GM12874 (cell line): ENCODE measurements around the gene KLK7.
A peak's percentile ranks its signal among the peaks of the same experiment; 100 is the strongest.

ENCODE experiments used
- TF ChIP-seq, protein P1 (sequence below): IDR thresholded peaks from 2 replicates; pipeline ENCODE4 v1.5.1; 2011; ENCODE audit warnings: low read depth, mild to moderate bottlenecking, control low read depth, low read length, moderate library complexity; ENCODE audit not compliant: insufficient read depth

KLK7 gene

DNA sequence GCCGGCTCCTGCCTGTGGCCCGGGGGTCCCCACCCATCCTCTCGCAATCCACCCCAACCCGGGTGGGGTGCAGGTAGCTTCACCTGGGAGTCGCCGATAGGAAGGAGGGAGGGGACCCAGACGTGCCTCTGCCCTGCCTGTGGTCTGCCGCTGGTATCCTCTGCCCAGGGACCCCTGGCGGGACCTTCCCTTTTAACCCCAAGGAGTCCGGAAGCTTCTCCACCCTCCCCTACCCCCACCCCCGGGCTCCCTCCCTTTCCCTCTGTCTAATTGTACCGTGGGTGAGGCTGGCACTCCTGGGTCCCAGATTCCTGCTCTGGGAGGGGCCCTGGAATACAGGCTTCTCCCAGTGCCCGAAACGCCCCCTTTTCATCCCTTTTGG lies 35.8 kb upstream of the KLK7 start, which contains the start of gene KLK10:
Gene KLK10 (minus strand): TSS at position 166 of the 382 bp plus-strand sequence. CDS start 579 bp downstream, outside the sequence.
- TF ChIP-seq, protein P1, sequence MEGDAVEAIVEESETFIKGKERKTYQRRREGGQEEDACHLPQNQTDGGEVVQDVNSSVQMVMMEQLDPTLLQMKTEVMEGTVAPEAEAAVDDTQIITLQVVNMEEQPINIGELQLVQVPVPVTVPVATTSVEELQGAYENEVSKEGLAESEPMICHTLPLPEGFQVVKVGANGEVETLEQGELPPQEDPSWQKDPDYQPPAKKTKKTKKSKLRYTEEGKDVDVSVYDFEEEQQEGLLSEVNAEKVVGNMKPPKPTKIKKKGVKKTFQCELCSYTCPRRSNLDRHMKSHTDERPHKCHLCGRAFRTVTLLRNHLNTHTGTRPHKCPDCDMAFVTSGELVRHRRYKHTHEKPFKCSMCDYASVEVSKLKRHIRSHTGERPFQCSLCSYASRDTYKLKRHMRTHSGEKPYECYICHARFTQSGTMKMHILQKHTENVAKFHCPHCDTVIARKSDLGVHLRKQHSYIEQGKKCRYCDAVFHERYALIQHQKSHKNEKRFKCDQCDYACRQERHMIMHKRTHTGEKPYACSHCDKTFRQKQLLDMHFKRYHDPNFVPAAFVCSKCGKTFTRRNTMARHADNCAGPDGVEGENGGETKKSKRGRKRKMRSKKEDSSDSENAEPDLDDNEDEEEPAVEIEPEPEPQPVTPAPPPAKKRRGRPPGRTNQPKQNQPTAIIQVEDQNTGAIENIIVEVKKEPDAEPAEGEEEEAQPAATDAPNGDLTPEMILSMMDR: no peak

DNA sequence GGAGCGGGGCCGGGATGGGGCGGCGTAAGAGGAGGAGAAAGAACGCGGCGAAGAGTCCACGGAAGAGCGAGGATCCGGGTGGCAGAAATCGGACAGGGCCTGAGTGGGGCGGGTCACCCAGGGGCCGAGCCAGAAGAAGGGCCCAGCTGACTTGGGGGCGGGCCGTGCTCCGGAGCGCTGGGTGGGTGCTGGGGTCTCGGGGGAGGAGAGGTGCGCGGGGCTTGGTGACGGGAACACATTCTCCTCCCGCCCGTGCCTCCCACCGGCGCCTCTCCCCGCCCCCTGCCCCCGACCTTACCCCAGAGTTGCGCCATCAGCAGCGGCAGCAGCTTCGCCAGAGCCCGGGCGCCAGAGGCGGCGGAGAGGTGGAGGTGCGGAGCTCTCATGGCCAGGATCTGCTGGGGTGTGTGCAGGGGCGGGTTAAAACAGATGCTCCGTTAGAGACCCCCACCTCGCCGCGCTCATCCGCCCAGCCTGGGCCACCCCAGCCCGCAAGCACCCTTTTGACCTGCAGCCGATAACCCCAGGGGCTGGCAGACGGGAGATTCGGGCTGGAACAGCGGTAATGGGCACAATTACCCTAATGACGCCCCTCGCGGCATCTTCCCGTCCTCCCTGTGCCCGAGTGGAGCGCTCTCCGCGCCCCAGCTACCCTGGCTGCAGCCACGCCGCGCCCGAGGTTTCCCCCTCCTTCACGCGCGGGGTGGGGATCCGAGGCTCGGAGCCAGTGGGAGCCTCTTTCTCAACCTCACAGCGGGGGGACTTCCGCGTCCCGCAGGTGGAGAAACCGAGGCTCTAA lies 35.2 kb upstream of the KLK7 start:
- TF ChIP-seq, protein P1: no peak

DNA sequence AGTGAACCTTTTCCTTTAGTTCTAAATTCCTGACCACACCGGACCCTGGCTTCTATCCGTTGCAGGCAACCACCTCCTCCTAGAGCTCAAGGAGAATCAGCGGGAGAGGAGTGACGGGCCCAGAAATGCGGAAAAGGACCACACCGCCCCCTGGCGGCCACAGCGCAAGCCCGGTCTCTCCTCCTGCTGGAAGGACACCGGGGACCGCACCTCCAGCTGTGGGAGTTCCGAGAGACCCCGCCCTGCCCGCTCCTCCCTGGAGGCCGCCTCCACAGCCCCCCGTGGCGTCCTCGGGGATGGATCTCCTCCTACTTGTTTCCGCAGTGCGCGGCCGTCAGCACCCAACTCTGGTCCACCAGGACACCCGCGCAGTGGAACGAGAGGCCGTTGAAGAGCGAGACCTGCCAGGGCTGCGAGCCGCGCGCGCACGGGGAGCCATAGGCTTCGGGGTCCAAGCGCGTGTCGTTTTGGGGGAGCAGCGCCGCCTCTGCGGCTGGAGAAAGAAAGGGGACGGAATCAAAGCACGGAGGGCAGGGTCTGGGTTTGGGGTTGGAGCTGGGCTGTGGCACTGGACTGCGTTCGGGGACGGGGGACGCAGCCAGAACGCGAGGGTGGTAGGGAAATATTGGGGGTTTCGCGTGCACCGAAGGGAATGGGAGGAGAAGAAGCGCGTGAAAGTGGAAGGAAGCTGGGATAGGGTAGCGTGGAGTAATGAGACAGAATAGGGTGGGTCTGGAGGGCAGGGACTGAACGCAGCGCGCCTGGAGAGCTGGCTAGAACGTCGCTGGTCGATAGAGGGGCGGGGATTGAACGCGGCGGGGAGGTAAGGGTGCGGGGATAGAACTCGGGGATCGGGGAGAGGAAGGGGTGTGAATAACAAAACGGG lies 33.3 kb upstream of the KLK7 start:
- TF ChIP-seq, protein P1: peak; percentile 97

DNA sequence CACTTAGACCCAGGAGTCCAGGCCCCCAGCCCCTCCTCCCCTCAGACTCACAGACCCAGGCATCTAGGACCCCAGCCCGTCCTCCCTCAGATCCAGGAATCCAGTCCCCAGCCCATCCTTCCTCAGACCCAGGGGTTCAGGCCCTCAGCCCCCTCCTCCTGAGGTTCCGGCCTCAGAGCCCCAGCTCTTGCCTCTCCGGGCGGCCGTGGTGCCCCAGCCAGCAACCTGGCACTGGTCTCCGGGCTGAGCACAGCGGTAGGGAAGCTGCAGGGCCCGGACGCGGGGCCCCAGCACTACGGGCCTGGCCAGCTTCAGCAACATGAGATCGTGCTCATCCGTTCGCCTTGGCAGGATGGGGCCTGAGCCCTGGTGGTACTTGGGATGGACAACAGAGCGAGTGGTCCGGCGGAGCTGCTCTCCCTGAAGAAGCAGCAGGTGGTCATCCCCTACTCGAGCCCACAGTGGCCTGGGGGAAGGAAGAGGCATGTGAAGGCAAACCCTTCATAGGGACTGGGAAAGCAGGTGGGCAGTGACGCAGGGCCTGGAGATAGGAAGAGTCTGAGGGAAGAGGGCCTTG lies 32.1 kb upstream of the KLK7 start:
- TF ChIP-seq, protein P1: no peak

DNA sequence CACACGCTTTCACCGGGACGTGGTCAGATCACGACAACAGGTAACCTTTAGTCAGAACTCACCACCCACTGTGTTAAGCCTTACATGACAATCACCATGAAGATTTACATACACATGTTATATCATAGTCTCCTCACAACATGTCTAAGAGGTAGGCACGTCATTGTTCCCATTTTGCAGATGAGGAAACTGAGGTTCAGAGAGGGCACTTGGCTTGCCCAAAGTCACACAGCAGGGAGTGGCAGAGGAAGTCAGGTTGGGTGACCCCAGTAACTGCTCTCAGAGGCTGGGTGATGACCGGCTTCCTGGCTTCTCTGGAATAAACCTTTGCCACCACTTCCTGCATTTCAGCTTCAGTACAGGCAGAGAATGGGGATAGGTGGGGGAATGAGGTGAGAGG lies 30.5 kb upstream of the KLK7 start:
- TF ChIP-seq, protein P1: no peak

DNA sequence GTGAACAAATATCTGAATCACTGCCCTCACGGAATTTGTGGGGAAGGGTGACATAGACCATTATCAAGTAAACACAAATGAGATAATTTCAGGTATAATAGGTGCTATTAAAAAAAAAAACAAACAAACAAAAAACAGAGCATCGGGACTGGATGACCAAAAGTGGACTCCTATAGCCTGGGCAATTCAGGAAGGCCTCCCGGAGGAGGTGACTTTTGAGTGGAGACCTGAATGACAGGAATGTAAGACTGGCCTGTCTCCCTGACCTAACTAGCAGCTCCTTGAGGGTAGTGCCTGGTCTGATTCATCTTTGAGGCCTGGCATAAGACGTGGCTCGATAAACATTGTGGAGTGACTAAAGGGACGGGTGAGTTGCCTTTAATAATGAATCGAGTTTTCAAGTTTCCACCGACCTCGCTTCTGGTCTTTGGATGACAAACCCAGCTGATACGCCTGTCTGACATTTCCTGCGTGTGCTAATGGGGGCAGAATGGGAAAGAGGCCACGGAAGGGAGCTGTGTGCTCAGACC lies 29.0 kb upstream of the KLK7 start:
- TF ChIP-seq, protein P1: no peak
